Uterus (tissue), 2 donors: ENCODE data around the gene PCSK7.

Experiments
- CTCF ChIP-seq, 4 experiments: fragments of 200-600 bp in 2 of 4; fragments of 450-650 bp in 2 of 4; sonication (generic) in 2 of 4; IDR thresholded peaks; one replicate each; pipeline ENCODE4 v1.5.1; 2016 to 2019; ENCODE audit warnings: antibody characterized with exemption in 4 of 4, mild to moderate bottlenecking in 2 of 4, moderate library complexity in 1 of 4
- POLR2A ChIP-seq, 2 donors: fragments of 450-650 bp; IDR thresholded peaks; one replicate each; pipeline ENCODE4 v1.6.1; 2016; ENCODE audit warnings: antibody characterized with exemption in 2 of 2, mild to moderate bottlenecking in 1 of 2, moderate library complexity in 1 of 2

- TF ChIP-seq POLR2A (IDR thresholded peaks at IDR 0.05) (no peak), CTCF (IDR thresholded peaks at IDR 0.05) (no peak)
These were observed 60.3 kb downstream of the PCSK7 start for GRCh38 chr11:117171404-117172061.
